GM12878 (cell line): ENCODE results near the gene TMEM150C.

Source experiments
- CTCF ChIP-seq, 3 experiments: IDR thresholded peaks in 2 of 3; conservative IDR thresholded peaks in 1 of 3; 2 replicates each; pipeline ENCODE4 v1.5.1; 2011; ENCODE audit warnings: low read depth in 3 of 3, low read length in 3 of 3, mild to moderate bottlenecking in 3 of 3, control low read depth in 2 of 3, moderate library complexity in 2 of 3, inconsistent platforms in 1 of 3, mixed read lengths in 1 of 3; ENCODE audit not compliant: control insufficient read depth in 2 of 3, insufficient read depth in 1 of 3; ENCODE audit errors: extremely low read depth in 1 of 3
- E2F4 ChIP-seq: IDR thresholded peaks from 2 replicates; pipeline ENCODE4 v1.6.1; 2012; ENCODE audit warnings: low read depth, low read length, improper control_type of control experiment
- ETV6 ChIP-seq, 2 experiments: fragments of 450-650 bp in 1 of 2; IDR thresholded peaks in 1 of 2; conservative IDR thresholded peaks in 1 of 2; 2 replicates each; pipeline ENCODE4 v1.6.1; 2014; ENCODE audit warnings: antibody characterized with exemption in 1 of 2, borderline replicate concordance in 1 of 2, low read depth in 1 of 2, mild to moderate bottlenecking in 1 of 2, moderate library complexity in 1 of 2
- RFX5 ChIP-seq: IDR thresholded peaks from 2 replicates; pipeline ENCODE4 v1.6.1; 2011; ENCODE audit warnings: low read depth, low read length, improper control_type of control experiment

GRCh38 chr4:82439088-82439487, 122.7 kb downstream of the TMEM150C start:
- TF ChIP-seq CTCF (IDR thresholded peaks at IDR 0.05 in 2 of 3, conservative IDR thresholded peaks at IDR 0.05 in 1 of 3; ENCODE audit: control insufficient read depth in 2 of 3, extremely low read depth in 1 of 3, insufficient read depth in 1 of 3, low read depth in 3 of 3, low read length in 3 of 3) (no peak), RFX5 (no peak), ETV6 (conservative IDR thresholded peaks at IDR 0.05 in 1 of 2, IDR thresholded peaks at IDR 0.05 in 1 of 2; ENCODE audit: borderline replicate concordance in 1 of 2, low read depth in 1 of 2) (no peak), E2F4 (no peak)
